ENCODE results near the gene E2F4. TPM values are rescaled to one million over a fixed set of nuclear protein-coding genes. Genes with fewer than 3 reads are reported as not detected.

Gene E2F4
- total RNA-seq, 1 experiment from 2014 or later = 114 TPM

DNA sequence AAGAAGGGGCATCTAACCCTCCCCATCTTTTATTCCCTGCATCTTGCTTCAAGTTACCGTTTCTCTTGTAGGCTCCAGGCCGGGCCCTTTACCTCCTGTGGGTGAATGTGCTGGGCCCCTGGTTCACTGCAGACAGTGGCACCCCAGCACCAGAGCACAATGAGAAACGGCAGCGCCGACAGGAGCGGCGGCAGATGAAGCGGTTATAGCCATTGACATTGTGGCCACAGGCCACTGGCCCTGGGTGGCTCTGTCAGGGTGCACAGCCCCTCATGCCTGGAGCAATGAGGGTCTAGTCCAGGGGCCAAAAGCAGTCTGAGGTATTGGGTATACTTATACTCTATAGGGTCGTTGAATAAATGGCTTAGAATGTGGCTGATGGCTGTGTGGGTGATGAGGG is 37.0 kb downstream of the E2F4 start:
- no peak for ATAC-seq
- DNase-seq (ENCODE audit: low read depth, low spot score) = no peak
- H3K9me3 ChIP-seq (ENCODE audit: control insufficient read depth in 1 of 2, insufficient read depth in 1 of 2, low read depth in 1 of 2, low read length in 2 of 2) = no peaks in the 10 kb centered on the region
- H4K20me1 ChIP-seq (ENCODE audit: insufficient read depth) = no peaks in the 10 kb centered on the region
- intact Hi-C loops (cut with micrococcal nuclease) = no loop called here
- H3K27ac ChIP-seq (ENCODE audit: low read depth, low read length) = no peak overlapping the region
- ChIA-PET POLR2A (interaction anchor here (1.2 kb wide), 1 partner anchor 16 kb away, joined by 3 read pairs; no protein-coding TSS in a partner anchor), CTCF (no interaction called here), RAD21 (ENCODE audit: low non-redundant PET in 1 of 2, low total read pairs in 2 of 2, uncharacterized antibody in 2 of 2, unreplicated experiment in 2 of 2) (no interaction called here)
- H3K27me3 ChIP-seq (ENCODE audit: insufficient read depth, low read length) = no peaks in the 10 kb centered on the region
- H3K4me1 ChIP-seq (ENCODE audit: control insufficient read depth in 1 of 2, insufficient read depth in 2 of 2, low read length in 2 of 2) = peaks cover 6 to 18% of the 10 kb centered on the region in 2 experiments; a peak in 3 of 4 replicates
- H2AFZ ChIP-seq (ENCODE audit: low read depth, low read length, poor library complexity, severe bottlenecking) = no peak overlapping the region
- peaks cover 20 to 41% of the 10 kb centered on the region in 2 experiments; a peak in 3 of 4 replicates for H3K36me3 ChIP-seq (ENCODE audit: control insufficient read depth in 1 of 2, insufficient read depth in 2 of 2, low read length in 2 of 2)
- no peak for TF ChIP-seq ZNF274 (IDR thresholded peaks at IDR 0.05; ENCODE audit: low read depth, low read length)
- no peak for TF ChIP-seq MAX (IDR thresholded peaks at IDR 0.05)
- TF ChIP-seq ZBTB33 (IDR thresholded peaks at IDR 0.05; ENCODE audit: extremely low read depth, insufficient replicate concordance, low read length) = no peak
- TF ChIP-seq SRF (IDR thresholded peaks at IDR 0.05; ENCODE audit: low read depth) = no peak
- no peak for TF ChIP-seq SP1 (IDR thresholded peaks at IDR 0.05; ENCODE audit: low read depth)
- TF ChIP-seq, protein P1, sequence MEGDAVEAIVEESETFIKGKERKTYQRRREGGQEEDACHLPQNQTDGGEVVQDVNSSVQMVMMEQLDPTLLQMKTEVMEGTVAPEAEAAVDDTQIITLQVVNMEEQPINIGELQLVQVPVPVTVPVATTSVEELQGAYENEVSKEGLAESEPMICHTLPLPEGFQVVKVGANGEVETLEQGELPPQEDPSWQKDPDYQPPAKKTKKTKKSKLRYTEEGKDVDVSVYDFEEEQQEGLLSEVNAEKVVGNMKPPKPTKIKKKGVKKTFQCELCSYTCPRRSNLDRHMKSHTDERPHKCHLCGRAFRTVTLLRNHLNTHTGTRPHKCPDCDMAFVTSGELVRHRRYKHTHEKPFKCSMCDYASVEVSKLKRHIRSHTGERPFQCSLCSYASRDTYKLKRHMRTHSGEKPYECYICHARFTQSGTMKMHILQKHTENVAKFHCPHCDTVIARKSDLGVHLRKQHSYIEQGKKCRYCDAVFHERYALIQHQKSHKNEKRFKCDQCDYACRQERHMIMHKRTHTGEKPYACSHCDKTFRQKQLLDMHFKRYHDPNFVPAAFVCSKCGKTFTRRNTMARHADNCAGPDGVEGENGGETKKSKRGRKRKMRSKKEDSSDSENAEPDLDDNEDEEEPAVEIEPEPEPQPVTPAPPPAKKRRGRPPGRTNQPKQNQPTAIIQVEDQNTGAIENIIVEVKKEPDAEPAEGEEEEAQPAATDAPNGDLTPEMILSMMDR (IDR thresholded peaks at IDR 0.05 in 2 of 3, conservative IDR thresholded peaks at IDR 0.05 in 1 of 3; ENCODE audit: borderline replicate concordance in 1 of 3, insufficient read depth in 1 of 3, low read depth in 2 of 3, low read length in 2 of 3) = no peak
- TF ChIP-seq EZH2 (IDR thresholded peaks at IDR 0.05) = no peak
- no peak for TF ChIP-seq TCF7L2 (IDR thresholded peaks at IDR 0.05; ENCODE audit: borderline replicate concordance, extremely low read depth, insufficient read depth, insufficient read length)
- no peak for TF ChIP-seq RAD21 (IDR thresholded peaks at IDR 0.05; ENCODE audit: low read depth)
- TF ChIP-seq EGR1 (IDR thresholded peaks at IDR 0.05; ENCODE audit: low read depth) = no peak
- TF ChIP-seq ELF1 (IDR thresholded peaks at IDR 0.05; ENCODE audit: borderline replicate concordance, low read depth) = no peak
- TF ChIP-seq CEBPB (IDR thresholded peaks at IDR 0.05; ENCODE audit: low read depth) = no peak
- no peak for TF ChIP-seq JUND (IDR thresholded peaks at IDR 0.05)
- TF ChIP-seq CBX3 (IDR thresholded peaks at IDR 0.05; ENCODE audit: low read depth) = no peak
- no peak for TF ChIP-seq SIN3A (IDR thresholded peaks at IDR 0.05; ENCODE audit: low read depth)
- no peak for TF ChIP-seq ZFX (IDR thresholded peaks at IDR 0.05)
- TF ChIP-seq YY1 (IDR thresholded peaks at IDR 0.05; ENCODE audit: extremely low read depth, insufficient replicate concordance, low read depth, low read length) = no peak
- no peak overlapping the region for H3K4me2 ChIP-seq (ENCODE audit: low read length)
- H3K9ac ChIP-seq (ENCODE audit: low read length) = no peak overlapping the region
- H3K79me2 ChIP-seq (ENCODE audit: insufficient read depth, low read length) = peaks cover 18% of the 10 kb centered on the region
- no peaks in the 10 kb centered on the region for H3K9me2 ChIP-seq (ENCODE audit: insufficient read depth)
- no TSS peak for BruUV-seq (replicated peaks)
- no peak overlapping the region for H3K4me3 ChIP-seq (replicated peaks in 1 of 2; ENCODE audit: low read depth in 1 of 2, low read length in 2 of 2)

Measured in HCT116 (cell line).